DND-41 (cell line): ENCODE measurements around the gene LY86.

Experiments used
- ATAC-seq: fragments of 200-7000 bp; cut with Tn5 transposase; 3 replicates; pipeline ENCODE4 v1.9.1; 2021; ENCODE audit warnings: low read depth; ENCODE audit not compliant: insufficient read depth
- DNase-seq: peaks from one replicate; pipeline ENCODE4 v3.0.0-alpha.2; 2020
- H2AFZ ChIP-seq: 2 replicates; pipeline ENCODE4 v1.6.0; 2012; ENCODE audit warnings: low read depth, low read length
- H3K27ac ChIP-seq: 2 replicates; pipeline ENCODE4 v1.5.1; 2012; ENCODE audit warnings: low read length, inconsistent platforms
- H3K27me3 ChIP-seq: fragments of 200-600 bp; sonication (generic); 2 replicates; pipeline ENCODE4 v1.6.0; 2012; ENCODE audit warnings: low read length, mild to moderate bottlenecking, inconsistent platforms; ENCODE audit not compliant: insufficient read depth, poor library complexity
- H3K36me3 ChIP-seq: 2 replicates; pipeline ENCODE4 v1.5.1; 2012; ENCODE audit warnings: low read length, inconsistent platforms; ENCODE audit not compliant: insufficient read depth
- H3K4me1 ChIP-seq: 2 replicates; pipeline ENCODE4 v1.5.1; 2012; ENCODE audit warnings: mild to moderate bottlenecking, low read length; ENCODE audit not compliant: insufficient read depth
- H3K4me2 ChIP-seq: 2 replicates; pipeline ENCODE4 v1.6.0; 2012; ENCODE audit warnings: mild to moderate bottlenecking, moderate library complexity, low read length, inconsistent platforms; ENCODE audit not compliant: insufficient read depth
- H3K4me3 ChIP-seq, 2 experiments: fragments of 200-600 bp in 1 of 2; shearing (Covaris generic) in 1 of 2; 2 replicates each; pipeline ENCODE4 v1.5.1; 2012 to 2016; ENCODE audit warnings: inconsistent platforms in 2 of 2, low read length in 2 of 2, mild to moderate bottlenecking in 2 of 2, low read depth in 1 of 2, moderate library complexity in 1 of 2
- H3K79me2 ChIP-seq: 2 replicates; pipeline ENCODE4 v1.6.0; 2012; ENCODE audit warnings: low read length, inconsistent platforms; ENCODE audit not compliant: insufficient read depth
- H3K9ac ChIP-seq: 2 replicates; pipeline ENCODE4 v1.6.0; 2012; ENCODE audit warnings: low read depth, mild to moderate bottlenecking, inconsistent platforms, low read length, moderate library complexity
- H3K9me3 ChIP-seq: 2 replicates; pipeline ENCODE4 v1.5.1; 2012; ENCODE audit warnings: low read length, moderate library complexity, mild to moderate bottlenecking, inconsistent platforms; ENCODE audit not compliant: insufficient read depth, severe bottlenecking
- H4K20me1 ChIP-seq: 2 replicates; pipeline ENCODE4 v1.6.0; 2012; ENCODE audit warnings: low read length; ENCODE audit not compliant: insufficient read depth
- CTCF ChIP-seq: IDR thresholded peaks from 2 replicates; pipeline ENCODE4 v1.5.1; 2012; ENCODE audit warnings: borderline replicate concordance, low read length, moderate library complexity, mild to moderate bottlenecking; ENCODE audit not compliant: poor library complexity, severe bottlenecking; ENCODE audit errors: extremely low read depth
- EZH2 ChIP-seq: IDR thresholded peaks from 3 replicates; pipeline ENCODE4 v1.6.1; 2012; ENCODE audit warnings: borderline replicate concordance, low read depth, mild to moderate bottlenecking, moderate library complexity, low read length, inconsistent platforms; ENCODE audit not compliant: severe bottlenecking

LY86 gene

DNA sequence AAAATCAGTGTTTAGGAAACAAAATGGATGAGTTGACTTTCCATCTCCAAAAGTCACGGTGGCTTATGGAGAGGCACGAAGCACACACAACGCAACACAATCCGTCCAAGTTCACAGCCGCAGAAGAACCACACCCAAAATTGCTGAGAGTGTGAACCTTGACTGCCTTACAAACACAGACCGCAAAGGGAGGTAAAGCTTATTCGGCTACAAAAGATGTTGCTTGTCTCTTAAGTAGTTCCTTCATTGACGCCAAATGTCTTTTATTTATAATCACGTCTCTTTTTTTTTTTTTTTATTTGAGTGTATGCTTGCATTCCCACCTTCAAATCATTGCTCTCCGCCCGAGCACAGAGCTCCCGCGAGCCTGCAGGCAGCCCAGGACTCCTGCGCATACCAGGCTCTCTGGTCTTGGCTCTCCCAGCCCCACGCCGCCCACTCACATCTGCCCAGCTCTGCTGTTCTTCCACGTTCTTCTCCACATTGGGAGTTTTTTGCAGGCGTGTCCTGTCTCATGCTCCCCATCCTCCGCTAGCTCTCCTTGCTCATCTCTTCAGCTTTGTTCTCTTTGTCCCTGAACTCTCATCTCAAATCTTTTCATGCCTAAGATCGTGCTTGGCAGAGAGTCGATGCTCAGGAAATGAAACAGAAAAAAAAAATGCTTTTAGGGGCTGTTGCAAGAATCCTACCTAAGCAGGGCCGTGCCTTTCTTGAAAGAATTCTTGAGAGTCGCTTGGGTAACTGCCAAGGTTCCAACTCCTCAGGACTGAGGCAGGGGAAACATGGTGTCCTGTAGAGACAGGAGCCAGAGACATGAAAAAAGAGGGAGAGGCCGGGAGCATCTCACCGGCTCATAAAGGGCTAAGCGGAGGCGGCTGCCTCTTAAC is 25.8 kb downstream of the LY86 start:
- H3K4me2 ChIP-seq, result no peak overlapping the region
- no peaks in the 10 kb centered on the region for H3K4me1 ChIP-seq
- ATAC-seq (no peak), DNase-seq (no peak)
- H2AFZ ChIP-seq, result no peak overlapping the region
- TF ChIP-seq CTCF (no peak), EZH2 (no peak)
- H4K20me1 ChIP-seq, result no peaks in the 10 kb centered on the region
- no peak overlapping the region for H3K9ac ChIP-seq
- no peaks in the 10 kb centered on the region for H3K79me2 ChIP-seq
- H3K27ac ChIP-seq, result no peak overlapping the region
- no peaks in the 10 kb centered on the region for H3K9me3 ChIP-seq
- H3K36me3 ChIP-seq, result no peaks in the 10 kb centered on the region
- H3K4me3 ChIP-seq, result no peak overlapping the region
- H3K27me3 ChIP-seq, result no peaks in the 10 kb centered on the region

DNA sequence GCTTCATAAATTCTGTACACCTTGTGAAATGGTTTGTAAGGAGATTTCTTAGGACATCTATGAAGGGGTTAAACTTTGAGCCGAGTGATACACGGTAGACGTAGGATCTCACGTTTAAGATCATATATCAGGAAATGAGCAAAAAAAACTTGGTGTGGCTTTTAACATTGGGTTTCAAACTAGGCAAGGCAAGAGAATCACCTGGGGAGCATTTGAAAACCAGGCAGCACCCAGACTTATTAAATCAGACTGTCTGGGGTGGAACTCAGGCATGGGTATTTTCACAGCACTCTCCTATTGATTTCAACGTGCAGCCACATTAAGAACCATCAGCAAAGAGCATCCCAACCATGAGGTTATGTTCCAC is 26.4 kb downstream of the LY86 start:
- no peak for ATAC-seq
- H4K20me1 ChIP-seq, result no peaks in the 10 kb centered on the region
- H2AFZ ChIP-seq, result no peak overlapping the region
- H3K27ac ChIP-seq, result no peak overlapping the region
- H3K9ac ChIP-seq, result no peak overlapping the region
- no peak overlapping the region for H3K4me2 ChIP-seq
- H3K4me1 ChIP-seq, result no peaks in the 10 kb centered on the region
- DNase-seq, result no peak
- no peak overlapping the region for H3K4me3 ChIP-seq
- H3K27me3 ChIP-seq, result no peaks in the 10 kb centered on the region
- H3K9me3 ChIP-seq, result no peaks in the 10 kb centered on the region
- H3K79me2 ChIP-seq, result no peaks in the 10 kb centered on the region
- no peaks in the 10 kb centered on the region for H3K36me3 ChIP-seq
- no peak for TF ChIP-seq EZH2
- no peak for TF ChIP-seq CTCF

DNA sequence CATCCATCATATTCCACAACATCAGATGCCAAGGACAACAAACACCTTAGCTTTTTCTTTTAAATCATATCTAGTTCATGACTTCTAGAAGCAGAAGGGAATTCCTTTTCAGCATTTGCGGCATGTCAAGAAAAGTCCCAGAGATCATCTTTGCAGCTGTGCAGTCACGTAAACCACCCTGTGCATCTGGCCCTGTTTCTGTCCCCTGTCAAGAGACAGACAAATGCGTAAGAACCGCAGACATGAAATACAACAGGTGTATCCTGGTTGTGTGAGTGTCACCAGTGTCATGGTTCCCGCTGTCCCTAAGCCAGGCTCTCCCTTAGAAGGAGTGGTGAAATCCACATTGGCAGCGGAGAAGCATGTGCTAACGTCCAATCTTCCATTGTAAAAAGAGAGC is 28.1 kb downstream of the LY86 start:
- TF ChIP-seq CTCF, result no peak
- TF ChIP-seq EZH2, result no peak
- no peak for DNase-seq
- no peaks in the 10 kb centered on the region for H3K27me3 ChIP-seq
- H3K79me2 ChIP-seq, result no peaks in the 10 kb centered on the region
- no peak overlapping the region for H3K27ac ChIP-seq
- peak; percentile 44; the same call in 1 of the 3 replicates for ATAC-seq
- no peaks in the 10 kb centered on the region for H4K20me1 ChIP-seq
- H3K4me1 ChIP-seq, result no peaks in the 10 kb centered on the region
- H3K4me2 ChIP-seq, result no peak overlapping the region
- H3K4me3 ChIP-seq, result no peak overlapping the region
- H3K36me3 ChIP-seq, result no peaks in the 10 kb centered on the region
- H3K9me3 ChIP-seq, result no peaks in the 10 kb centered on the region
- no peak overlapping the region for H2AFZ ChIP-seq
- H3K9ac ChIP-seq, result no peak overlapping the region
